GM12878 (cell line): ENCODE results near the gene IL27RA. TPM values are rescaled to one million over a fixed set of nuclear protein-coding genes. Genes with fewer than 3 reads are reported as not detected.

ENCODE experiments used
- CBFB ChIP-seq: IDR thresholded peaks from 2 replicates; pipeline ENCODE4 v1.6.1; 2016; ENCODE audit warnings: antibody characterized with exemption, low read depth
- CREB1 ChIP-seq: IDR thresholded peaks from 2 replicates; pipeline ENCODE4 v1.6.1; 2012; ENCODE audit warnings: low read depth, mild to moderate bottlenecking, inconsistent platforms
- IKZF1 ChIP-seq: fragments of 450-650 bp; conservative IDR thresholded peaks from 2 replicates; pipeline ENCODE4 v1.6.1; 2017; ENCODE audit warnings: antibody characterized with exemption, mild to moderate bottlenecking
- KAT2A ChIP-seq: conservative IDR thresholded peaks from 2 replicates; pipeline ENCODE4 v1.6.1; 2011; ENCODE audit warnings: low read depth, low read length; ENCODE audit not compliant: control insufficient read depth
- KLF5 ChIP-seq: fragments of 450-650 bp; IDR thresholded peaks from 2 replicates; pipeline ENCODE4 v1.6.1; 2014; ENCODE audit warnings: mild to moderate bottlenecking; ENCODE audit not compliant: partially characterized antibody
- PAX8 ChIP-seq: fragments of 450-650 bp; IDR thresholded peaks from 2 replicates; pipeline ENCODE4 v1.6.1; 2017; ENCODE audit warnings: mild to moderate bottlenecking, moderate library complexity
- SIN3A ChIP-seq: IDR thresholded peaks from 2 replicates; pipeline ENCODE4 v1.6.1; 2012; ENCODE audit warnings: low read depth, low read length, improper control_type of control experiment
- SUPT20H ChIP-seq: IDR thresholded peaks from 2 replicates; pipeline ENCODE4 v1.6.1; 2011; ENCODE audit warnings: low read depth, mild to moderate bottlenecking, low read length, moderate library complexity, borderline replicate concordance; ENCODE audit not compliant: control insufficient read depth
- SUZ12 ChIP-seq: fragments of 200-600 bp; sonication (generic); IDR thresholded peaks from one replicate; pipeline ENCODE4 v1.6.1; 2018; ENCODE audit warnings: antibody characterized with exemption, mild to moderate bottlenecking; ENCODE audit not compliant: unreplicated experiment
- TARDBP ChIP-seq: IDR thresholded peaks from 2 replicates; pipeline ENCODE4 v1.6.1; 2016; ENCODE audit warnings: borderline replicate concordance
- WRNIP1 ChIP-seq: IDR thresholded peaks from 2 replicates; pipeline ENCODE4 v1.6.1; 2011; ENCODE audit warnings: low read depth, low read length, improper control_type of control experiment, borderline replicate concordance
- YBX1 ChIP-seq: fragments of 450-650 bp; IDR thresholded peaks from 2 replicates; pipeline ENCODE4 v1.6.1; 2016; ENCODE audit warnings: antibody characterized with exemption
- polyA plus RNA-seq, 11 experiments: library from polyadenylated mRNA; depleted of rRNA in 4 of 11; unstranded in 6 of 11; stranded (reverse) in 5 of 11; fragments of >200 nt; fragmentation: Nextera tagmentation in 4 of 11; fragmentation: Illumina TruSeq in 1 of 11; extraction: Ambion mirVana in 4 of 11; extraction: Trizol in 1 of 11; gene quantifications; 1 replicate in 1 of 11; 2 replicates in 10 of 11; pipeline versions ENCODE4 v1.2.1 to v1.2.3, GENCODE V29; 2011 to 2016; ENCODE audit warnings: inconsistent platforms in 2 of 11, missing spikeins in 2 of 11, low read depth in 1 of 11
- total RNA-seq, 4 experiments: library from RNA; depleted of rRNA in 3 of 4; stranded (reverse); fragments of >200 nt in 3 of 4; fragmentation: Illumina TruSeq in 1 of 4; extraction: Trizol in 1 of 4; gene quantifications; 2 replicates each; pipeline versions ENCODE4 v1.2.1 to v1.2.3, GENCODE V29; 2013 to 2021
- TF ChIP-seq, protein P1 (sequence below): IDR thresholded peaks from 2 replicates; pipeline ENCODE4 v1.6.1; 2011; ENCODE audit warnings: mild to moderate bottlenecking, low read depth, low read length, moderate library complexity; ENCODE audit not compliant: insufficient replicate concordance
- TF ChIP-seq, protein P2 (sequence below): fragments of 450-650 bp; formaldehyde crosslinking; IDR thresholded peaks from 2 replicates; pipeline ENCODE4 v1.5.0; 2022; ENCODE audit warnings: mild to moderate bottlenecking, missing genetic modification characterization
- TF ChIP-seq, protein P3 (sequence below): fragments of 450-650 bp; IDR thresholded peaks from 2 replicates; pipeline ENCODE4 v1.6.1; 2014; ENCODE audit warnings: mild to moderate bottlenecking
- TF ChIP-seq, protein P4 (sequence below): fragments of 450-650 bp; IDR thresholded peaks from 2 replicates; pipeline ENCODE4 v1.6.1; 2018; ENCODE audit warnings: borderline replicate concordance, mild to moderate bottlenecking; ENCODE audit not compliant: partially characterized antibody
- TF ChIP-seq, protein P5 (sequence below): IDR thresholded peaks from 2 replicates; pipeline ENCODE4 v1.6.1; 2012; ENCODE audit warnings: low read depth, low read length, improper control_type of control experiment
- TF ChIP-seq, protein P6 (sequence below): IDR thresholded peaks from 2 replicates; pipeline ENCODE4 v1.6.1; 2011; ENCODE audit warnings: borderline replicate concordance, low read depth, mild to moderate bottlenecking, moderate library complexity, low read length; ENCODE audit not compliant: insufficient read depth, poor library complexity, severe bottlenecking

Gene IL27RA
- total and polyA plus RNA-seq, 10 of the 15 experiments (the other 5 are each of a cell fraction or from before 2014, with no cell fraction given) = 8.4 to 63.5 (median 41.2) TPM

DNA sequence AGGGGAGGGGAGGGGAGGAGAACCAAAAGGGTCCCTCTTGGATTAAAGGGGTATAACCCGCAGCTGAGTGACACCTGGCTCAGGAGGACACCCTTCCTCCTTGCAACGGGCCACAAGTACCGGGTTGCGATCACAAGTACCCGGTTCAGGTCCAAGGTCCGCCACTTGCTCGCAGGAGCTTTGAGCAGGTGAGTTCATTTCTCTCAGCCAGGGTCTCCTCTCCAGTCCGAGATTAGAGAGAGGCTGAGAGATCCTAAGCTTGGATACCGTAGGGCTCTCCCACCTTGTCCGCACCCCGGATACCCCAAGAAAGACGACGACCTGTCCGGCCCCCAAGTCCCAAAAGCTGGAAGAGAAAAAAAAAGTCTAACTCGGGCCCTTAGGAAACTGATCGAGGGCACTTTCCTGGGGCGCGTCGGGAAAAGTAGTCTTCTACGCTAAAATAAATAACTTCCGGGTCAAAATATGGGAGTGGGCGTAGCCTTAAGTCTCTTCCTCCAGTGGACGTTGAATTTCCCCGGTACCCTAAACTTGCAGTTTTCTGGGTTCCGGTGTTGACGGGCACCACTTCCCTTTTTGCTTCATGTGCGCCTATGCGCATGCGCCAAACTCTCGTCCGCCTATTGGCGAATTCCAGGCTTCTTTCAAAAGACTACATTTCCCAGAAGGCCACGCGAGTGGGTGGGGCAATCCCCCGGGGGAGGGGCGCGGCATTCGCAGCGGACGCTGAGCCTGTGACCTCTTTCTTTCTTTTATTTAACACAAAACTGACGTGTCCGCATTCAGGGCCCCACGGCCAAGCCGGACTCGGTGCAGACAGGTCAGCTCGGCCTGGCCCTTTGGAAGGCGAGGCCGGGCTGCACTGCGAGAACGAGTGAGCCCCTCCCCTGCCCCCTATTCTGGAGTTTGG lies 49.6 kb downstream of the IL27RA start (continued):
- TF ChIP-seq CBFB (no peak; the same call in 1 of the 2 replicates), YBX1 (no peak), SUPT20H (no peak), KLF5 (peak; percentile 54), WRNIP1 (no peak), SIN3A (peak; percentile 59), PAX8 (no peak), CREB1 (peak; percentile 88), SUZ12 (no peak), IKZF1 (peak; percentile 99), TARDBP (0 out of 2 replicates have a peak, but pooled peaks have one; percentile 29), KAT2A (no peak)
- TF ChIP-seq, protein P1, sequence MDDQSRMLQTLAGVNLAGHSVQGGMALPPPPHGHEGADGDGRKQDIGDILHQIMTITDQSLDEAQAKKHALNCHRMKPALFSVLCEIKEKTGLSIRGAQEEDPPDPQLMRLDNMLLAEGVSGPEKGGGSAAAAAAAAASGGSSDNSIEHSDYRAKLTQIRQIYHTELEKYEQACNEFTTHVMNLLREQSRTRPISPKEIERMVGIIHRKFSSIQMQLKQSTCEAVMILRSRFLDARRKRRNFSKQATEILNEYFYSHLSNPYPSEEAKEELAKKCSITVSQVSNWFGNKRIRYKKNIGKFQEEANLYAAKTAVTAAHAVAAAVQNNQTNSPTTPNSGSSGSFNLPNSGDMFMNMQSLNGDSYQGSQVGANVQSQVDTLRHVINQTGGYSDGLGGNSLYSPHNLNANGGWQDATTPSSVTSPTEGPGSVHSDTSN = no peak
- TF ChIP-seq, protein P2, sequence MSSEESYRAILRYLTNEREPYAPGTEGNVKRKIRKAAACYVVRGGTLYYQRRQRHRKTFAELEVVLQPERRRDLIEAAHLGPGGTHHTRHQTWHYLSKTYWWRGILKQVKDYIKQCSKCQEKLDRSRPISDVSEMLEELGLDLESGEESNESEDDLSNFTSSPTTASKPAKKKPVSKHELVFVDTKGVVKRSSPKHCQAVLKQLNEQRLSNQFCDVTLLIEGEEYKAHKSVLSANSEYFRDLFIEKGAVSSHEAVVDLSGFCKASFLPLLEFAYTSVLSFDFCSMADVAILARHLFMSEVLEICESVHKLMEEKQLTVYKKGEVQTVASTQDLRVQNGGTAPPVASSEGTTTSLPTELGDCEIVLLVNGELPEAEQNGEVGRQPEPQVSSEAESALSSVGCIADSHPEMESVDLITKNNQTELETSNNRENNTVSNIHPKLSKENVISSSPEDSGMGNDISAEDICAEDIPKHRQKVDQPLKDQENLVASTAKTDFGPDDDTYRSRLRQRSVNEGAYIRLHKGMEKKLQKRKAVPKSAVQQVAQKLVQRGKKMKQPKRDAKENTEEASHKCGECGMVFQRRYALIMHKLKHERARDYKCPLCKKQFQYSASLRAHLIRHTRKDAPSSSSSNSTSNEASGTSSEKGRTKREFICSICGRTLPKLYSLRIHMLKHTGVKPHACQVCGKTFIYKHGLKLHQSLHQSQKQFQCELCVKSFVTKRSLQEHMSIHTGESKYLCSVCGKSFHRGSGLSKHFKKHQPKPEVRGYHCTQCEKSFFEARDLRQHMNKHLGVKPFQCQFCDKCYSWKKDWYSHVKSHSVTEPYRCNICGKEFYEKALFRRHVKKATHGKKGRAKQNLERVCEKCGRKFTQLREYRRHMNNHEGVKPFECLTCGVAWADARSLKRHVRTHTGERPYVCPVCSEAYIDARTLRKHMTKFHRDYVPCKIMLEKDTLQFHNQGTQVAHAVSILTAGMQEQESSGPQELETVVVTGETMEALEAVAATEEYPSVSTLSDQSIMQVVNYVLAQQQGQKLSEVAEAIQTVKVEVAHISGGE (CRISPR knock-in tag) = peak; percentile 69
- TF ChIP-seq, protein P3, sequence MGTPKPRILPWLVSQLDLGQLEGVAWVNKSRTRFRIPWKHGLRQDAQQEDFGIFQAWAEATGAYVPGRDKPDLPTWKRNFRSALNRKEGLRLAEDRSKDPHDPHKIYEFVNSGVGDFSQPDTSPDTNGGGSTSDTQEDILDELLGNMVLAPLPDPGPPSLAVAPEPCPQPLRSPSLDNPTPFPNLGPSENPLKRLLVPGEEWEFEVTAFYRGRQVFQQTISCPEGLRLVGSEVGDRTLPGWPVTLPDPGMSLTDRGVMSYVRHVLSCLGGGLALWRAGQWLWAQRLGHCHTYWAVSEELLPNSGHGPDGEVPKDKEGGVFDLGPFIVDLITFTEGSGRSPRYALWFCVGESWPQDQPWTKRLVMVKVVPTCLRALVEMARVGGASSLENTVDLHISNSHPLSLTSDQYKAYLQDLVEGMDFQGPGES = no peak
- TF ChIP-seq, protein P4, sequence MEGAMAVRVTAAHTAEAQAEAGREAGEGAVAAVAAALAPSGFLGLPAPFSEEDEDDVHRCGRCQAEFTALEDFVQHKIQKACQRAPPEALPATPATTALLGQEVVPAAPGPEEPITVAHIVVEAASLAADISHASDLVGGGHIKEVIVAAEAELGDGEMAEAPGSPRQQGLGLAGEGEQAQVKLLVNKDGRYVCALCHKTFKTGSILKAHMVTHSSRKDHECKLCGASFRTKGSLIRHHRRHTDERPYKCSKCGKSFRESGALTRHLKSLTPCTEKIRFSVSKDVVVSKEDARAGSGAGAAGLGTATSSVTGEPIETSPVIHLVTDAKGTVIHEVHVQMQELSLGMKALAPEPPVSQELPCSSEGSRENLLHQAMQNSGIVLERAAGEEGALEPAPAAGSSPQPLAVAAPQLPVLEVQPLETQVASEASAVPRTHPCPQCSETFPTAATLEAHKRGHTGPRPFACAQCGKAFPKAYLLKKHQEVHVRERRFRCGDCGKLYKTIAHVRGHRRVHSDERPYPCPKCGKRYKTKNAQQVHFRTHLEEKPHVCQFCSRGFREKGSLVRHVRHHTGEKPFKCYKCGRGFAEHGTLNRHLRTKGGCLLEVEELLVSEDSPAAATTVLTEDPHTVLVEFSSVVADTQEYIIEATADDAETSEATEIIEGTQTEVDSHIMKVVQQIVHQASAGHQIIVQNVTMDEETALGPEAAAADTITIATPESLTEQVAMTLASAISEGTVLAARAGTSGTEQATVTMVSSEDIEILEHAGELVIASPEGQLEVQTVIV = peak; percentile 37
- TF ChIP-seq, protein P5, sequence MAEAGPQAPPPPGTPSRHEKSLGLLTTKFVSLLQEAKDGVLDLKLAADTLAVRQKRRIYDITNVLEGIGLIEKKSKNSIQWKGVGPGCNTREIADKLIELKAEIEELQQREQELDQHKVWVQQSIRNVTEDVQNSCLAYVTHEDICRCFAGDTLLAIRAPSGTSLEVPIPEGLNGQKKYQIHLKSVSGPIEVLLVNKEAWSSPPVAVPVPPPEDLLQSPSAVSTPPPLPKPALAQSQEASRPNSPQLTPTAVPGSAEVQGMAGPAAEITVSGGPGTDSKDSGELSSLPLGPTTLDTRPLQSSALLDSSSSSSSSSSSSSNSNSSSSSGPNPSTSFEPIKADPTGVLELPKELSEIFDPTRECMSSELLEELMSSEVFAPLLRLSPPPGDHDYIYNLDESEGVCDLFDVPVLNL = no peak
- TF ChIP-seq, protein P6, sequence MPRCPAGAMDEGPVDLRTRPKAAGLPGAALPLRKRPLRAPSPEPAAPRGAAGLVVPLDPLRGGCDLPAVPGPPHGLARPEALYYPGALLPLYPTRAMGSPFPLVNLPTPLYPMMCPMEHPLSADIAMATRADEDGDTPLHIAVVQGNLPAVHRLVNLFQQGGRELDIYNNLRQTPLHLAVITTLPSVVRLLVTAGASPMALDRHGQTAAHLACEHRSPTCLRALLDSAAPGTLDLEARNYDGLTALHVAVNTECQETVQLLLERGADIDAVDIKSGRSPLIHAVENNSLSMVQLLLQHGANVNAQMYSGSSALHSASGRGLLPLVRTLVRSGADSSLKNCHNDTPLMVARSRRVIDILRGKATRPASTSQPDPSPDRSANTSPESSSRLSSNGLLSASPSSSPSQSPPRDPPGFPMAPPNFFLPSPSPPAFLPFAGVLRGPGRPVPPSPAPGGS = no peak
